Stimulated activated CD4-positive, alpha-beta T cell treated with anti-CD3 and anti-CD28 coated beads, Interleukin-12 subunit alpha, Interleukin-12 subunit beta, amount 100 ng/mL, for 48 hours (primary cell): Measurements from ENCODE around the gene FBXL22.

Source experiments
- DNase-seq, 3 donors: peaks; one replicate each; pipeline ENCODE4 v3.0.0-alpha.2; 2020; ENCODE audit warnings: low read depth in 2 of 3, low spot score in 1 of 3

Gene FBXL22, protein sequence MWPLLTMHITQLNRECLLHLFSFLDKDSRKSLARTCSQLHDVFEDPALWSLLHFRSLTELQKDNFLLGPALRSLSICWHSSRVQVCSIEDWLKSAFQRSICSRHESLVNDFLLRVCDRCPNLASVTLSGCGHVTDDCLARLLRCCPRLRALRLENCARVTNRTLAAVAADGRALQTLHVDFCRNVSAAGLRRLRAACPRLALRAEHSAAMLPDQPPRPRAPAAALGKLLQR

DNA sequence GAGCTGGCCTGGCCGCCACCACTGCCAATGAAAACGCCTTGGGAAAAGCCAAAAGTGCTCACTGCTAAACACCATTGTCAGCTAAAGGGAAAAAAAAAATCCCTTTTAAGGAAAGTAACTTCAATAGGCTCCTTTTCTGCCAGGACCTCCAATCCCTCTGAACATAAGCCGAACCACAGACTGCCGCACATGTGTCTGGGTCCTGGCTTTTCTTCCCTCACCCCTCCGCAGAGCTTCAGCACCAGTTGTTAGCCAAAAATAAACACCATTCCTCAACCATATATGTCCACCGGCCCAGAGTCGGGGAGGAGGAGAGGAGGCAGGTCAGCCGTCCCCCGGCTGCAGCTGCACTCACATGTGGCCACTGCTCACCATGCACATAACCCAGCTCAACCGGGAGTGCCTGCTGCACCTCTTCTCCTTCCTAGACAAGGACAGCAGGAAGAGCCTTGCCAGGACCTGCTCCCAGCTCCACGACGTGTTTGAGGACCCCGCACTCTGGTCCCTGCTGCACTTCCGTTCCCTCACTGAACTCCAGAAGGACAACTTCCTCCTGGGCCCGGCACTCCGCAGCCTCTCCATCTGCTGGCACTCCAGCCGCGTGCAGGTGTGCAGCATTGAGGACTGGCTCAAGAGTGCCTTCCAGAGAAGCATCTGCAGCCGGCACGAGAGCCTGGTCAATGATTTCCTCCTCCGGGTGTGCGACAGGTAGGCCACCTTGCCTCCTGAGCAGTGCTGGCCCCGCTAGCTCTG lies at the start of gene FBXL22:
Gene FBXL22 (plus strand): TSS at position 350 of the 753 bp plus-strand sequence. CDS start 6 bp downstream, at position 356.
- no peak for DNase-seq

DNA sequence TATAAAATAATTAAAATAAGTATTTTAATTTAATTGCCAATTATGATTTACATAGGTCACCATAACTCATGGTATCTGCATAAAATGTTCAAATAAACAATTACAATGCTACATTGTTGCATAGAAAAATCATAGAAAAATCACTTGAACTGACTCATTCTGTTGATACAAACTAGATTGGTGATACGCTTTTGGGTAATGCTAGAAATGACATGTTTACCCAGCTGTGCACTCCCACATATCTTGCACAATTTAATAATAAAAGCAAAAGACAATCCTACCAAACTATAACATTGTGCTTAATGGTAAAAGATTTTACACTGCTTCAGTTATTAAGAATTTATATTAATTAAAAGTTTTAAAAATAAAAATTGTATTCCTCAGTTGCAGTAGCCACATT lies 45.8 kb upstream of the FBXL22 start:
- no peak for DNase-seq

- DNase-seq = no peak
These were observed 43.8 kb upstream of the FBXL22 start for GRCh38 chr15:63553388-63553791.

DNA sequence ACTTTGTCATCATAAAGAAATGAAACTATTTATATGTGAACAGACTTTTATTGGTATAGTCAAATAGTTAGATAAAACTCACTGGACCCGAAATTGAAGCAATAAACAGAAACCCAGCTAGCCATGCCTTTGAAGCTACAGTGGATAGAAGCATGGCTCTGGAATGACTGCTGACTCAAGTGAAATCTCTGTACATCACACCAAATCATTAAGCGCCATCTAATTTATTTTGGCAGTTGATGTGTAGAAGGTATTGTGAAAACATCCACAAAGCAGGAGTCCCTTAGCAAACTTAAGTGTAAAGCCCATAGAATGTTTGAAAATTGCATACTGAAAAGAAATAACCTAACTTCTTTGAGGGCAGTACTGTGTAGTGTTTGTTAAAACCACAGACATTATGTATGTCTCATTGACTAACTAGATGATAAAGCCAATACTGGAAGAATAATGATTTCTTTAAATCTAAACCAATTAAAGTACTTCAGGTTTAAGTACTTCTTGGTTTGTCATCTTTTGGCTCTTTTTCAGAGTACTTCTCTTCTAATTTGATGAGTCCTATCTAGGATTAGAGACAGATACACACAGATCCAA lies 42.8 kb upstream of the FBXL22 start:
- no peak for DNase-seq

GRCh38 chr15:63555507-63555906 lies 41.7 kb upstream of the FBXL22 start:
- no peak for DNase-seq

GRCh38 chr15:63556246-63556645 lies 40.9 kb upstream of the FBXL22 start:
- no peak for DNase-seq

DNA sequence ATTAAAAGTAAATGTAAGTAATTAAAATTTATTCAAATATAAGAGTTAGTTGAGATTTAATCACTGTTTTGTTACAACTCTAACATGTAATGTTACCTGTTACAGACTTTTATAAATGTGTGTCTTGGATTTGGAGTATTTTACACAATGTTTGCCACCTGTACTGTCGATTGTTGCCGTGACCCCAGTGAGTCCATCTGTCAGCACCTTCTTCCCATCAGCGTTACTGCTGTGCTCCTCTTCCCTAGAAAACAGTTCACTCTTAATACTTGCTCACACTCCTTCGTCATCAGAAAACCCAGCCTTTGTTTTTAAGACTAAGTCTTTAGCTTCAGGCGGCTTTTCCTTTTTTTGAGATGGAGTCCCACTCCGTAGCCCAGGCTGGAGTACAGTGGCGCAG lies 40.5 kb upstream of the FBXL22 start:
- DNase-seq = no peak

- DNase-seq = no peak
These were observed 37.4 kb upstream of the FBXL22 start for GRCh38 chr15:63559753-63560152.

DNA sequence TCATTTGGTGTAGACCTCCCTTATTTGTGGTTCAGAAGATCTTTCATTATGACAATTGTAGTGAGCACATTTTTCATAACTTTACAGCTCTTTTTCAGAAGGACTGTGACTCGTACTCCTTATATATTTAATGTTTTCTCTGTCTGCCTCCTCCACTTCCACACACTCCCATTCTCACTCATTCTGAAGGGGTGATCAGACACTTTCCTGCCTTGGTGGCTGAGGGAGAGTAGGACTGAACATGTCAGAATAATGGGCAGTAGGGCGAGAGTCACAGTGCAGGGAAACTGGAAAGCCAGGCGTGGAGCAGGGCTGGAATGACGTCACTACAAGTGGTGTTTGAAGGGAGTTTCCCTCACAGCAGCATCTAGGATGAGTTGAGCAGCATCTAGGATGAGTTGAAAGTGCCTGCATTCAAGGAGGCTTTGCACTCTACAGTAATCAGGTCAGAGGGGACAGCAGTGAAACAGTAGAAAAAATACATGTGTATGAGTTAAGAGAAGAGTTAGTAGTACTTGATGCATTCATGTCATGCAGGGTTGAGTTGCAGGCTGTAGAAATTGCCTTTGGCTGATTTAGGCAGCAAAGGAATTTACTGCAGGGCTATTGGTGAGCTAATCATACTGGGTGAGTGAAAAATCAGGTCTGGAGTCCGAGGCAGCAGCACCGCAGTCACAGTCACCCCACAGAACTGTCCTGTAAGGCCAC lies 36.3 kb upstream of the FBXL22 start:
- DNase-seq = peak; percentile 31 to 76 (median 66)

DNA sequence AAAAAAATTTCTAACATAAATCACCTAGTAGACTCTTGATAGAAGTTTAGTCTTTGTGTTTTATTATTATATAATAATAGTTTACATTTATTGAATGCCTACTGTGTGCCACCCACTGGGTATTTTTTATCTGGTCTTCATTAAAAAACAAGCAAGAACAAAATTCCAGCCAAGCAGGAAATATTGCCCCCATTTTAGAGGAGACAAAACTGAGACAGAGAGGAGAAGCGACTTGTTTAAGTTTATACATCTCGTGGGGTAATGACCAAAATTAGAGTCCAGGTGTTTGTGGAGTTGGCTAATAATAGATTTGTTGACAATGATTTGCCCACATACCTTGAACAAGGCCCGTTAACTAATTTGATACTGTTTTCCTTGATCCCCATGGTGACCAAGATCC lies 33.1 kb upstream of the FBXL22 start:
- DNase-seq = no peak

DNA sequence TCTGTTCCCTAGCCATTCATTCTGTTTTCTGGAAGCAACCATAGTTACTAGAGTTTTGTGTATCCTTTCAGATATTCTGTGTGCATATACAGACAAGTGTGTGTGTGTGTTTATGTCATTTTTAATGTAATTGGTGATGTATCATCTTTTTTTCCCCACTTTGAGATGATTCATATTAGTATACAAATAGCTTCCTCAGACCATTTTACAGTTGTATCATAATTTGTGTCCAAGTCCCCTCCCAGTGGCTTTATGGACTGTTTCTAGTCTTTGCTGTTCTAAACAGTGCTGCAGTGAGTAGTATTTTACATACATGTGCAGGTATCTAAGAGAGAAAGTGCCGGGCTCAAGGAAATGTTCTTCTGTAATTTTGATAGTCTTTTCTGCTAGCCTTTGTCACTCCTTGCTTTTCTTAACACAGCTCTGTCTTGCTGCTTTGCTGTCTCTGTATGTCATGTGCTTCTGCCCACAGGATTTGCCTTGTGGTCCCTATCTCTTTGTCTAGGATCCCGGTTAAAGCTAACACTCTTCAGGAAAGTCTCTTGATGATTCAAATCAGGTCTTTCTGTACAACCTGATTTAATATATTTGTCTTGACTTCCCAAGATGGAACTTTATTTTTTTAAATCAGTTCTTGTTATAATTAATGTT lies 31.5 kb upstream of the FBXL22 start:
- DNase-seq = no peak

DNA sequence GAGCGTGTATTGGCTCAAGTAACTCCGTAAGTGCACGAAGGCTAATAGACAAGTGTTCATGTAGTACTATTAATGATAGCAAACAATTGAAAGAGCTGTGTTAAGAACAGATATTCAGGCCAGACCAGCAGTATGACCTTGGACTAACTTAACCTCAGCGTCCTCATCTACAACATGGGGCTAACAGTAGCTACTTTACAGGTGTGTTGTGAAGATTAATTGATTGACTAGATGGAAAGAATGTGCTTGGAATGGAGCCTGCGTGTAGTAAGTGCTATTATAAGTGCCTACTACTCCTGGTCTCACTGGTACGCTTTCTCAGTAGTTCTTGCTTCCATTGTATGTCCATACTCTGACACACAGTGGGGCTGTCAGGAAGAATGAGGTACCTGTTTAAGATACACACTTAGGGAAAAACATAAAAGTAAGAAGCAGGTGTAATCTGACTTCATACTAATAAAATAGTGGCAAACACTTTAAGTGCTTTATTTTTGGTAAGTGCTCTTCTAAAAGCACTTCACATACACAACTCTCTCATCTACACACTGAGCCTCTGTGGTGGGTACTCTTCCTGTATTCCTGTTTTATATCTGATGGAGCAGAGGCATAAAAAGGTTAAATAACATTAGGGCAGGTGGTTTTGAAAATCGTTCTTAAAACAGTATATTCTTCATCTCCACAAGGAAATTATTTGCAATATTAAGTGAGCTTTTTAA lies 24.3 kb upstream of the FBXL22 start:
- DNase-seq = no peak

- no peak for DNase-seq
These were observed 23.7 kb upstream of the FBXL22 start for GRCh38 chr15:63573533-63573932.

GRCh38 chr15:63575312-63575711 lies 21.9 kb upstream of the FBXL22 start:
- DNase-seq = no peak

DNA sequence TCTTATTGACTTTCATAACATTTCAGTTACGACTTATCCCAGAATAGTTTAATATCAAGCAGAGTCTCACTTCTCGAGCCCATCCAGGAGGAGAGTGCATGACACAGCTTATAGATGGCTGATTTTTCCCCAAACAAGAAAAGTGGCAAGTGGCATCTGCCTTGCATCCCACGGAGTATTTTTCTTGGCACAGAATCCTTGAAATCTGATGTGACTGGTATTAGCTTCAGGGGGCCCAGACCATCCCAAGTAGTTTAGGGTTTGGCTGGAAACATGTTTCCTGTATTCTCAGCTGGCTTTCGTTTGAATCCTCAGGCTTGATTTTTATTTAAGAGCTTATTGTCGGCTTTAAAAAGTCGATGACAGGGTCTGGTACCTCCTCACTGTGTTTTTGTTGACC lies 20.7 kb upstream of the FBXL22 start:
- DNase-seq = no peak

GRCh38 chr15:63582179-63582578 lies 15.0 kb upstream of the FBXL22 start:
- DNase-seq = no peak

GRCh38 chr15:63582718-63583426 lies 14.3 kb upstream of the FBXL22 start:
- no peak for DNase-seq

GRCh38 chr15:63586790-63587189 lies 10.4 kb upstream of the FBXL22 start:
- DNase-seq = no peak

- DNase-seq = no peak
These were observed 9.7 kb upstream of the FBXL22 start for GRCh38 chr15:63587527-63587926.

DNA sequence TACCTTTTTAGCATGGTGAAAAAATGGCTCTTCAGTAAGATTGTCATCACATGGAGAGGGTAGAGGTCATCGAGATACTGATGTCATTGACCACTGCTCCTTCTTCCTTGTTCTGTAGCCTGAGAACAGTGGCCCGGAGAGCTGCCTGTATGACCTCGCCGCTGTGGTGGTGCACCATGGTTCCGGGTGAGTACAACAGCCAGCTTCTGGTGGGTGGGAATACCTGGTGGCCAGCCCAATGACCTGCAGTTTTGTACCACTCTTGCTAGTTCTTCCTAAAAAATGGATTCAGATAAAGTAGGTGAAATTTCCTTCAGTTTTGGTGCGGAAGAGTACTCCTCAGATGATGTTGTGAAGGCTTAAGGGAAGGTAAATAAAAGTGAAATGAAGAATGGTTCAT lies 8.4 kb upstream of the FBXL22 start:
- DNase-seq = no peak
